H1 (cell line): ENCODE data around the gene MICU1. TPM values are rescaled to one million over a fixed set of nuclear protein-coding genes. Genes with fewer than 3 reads are reported as not detected.
A peak's percentile ranks its signal among the peaks of the same experiment; 100 is the strongest.

ENCODE experiments used
- CTCF ChIA-PET: fragments of 300-600 bp; sonication (Branson Sonifier 250); formaldehyde crosslinking; loops from one replicate; lab custom pipeline; 2021; ENCODE audit not compliant: partially characterized antibody; lab: Charles Lee
- POLR2A ChIA-PET: fragments of 300-600 bp; sonication (Branson Sonifier 250); formaldehyde crosslinking; loops from one replicate; lab custom pipeline; 2021; ENCODE audit warnings: inconsistent platforms; ENCODE audit not compliant: partially characterized antibody; lab: Charles Lee
- DNase-seq, 2 experiments: peaks; one replicate each; pipeline versions ENCODE4 v3.0.0 to v3.0.0-alpha.2; 2010 to 2022; ENCODE audit warnings: low spot score in 2 of 2, low read depth in 1 of 2, mixed read lengths in 1 of 2
- FAIRE-seq: peaks from 2 replicates; lab custom pipeline; 2011; peaks lifted over from hg19 to GRCh38; lab: Jason Lieb, UNC
- H2AFZ ChIP-seq: 2 replicates; pipeline ENCODE4 v1.8.1; 2012; ENCODE audit warnings: low read length, inconsistent platforms
- H2AK5ac ChIP-seq: 2 replicates; pipeline ENCODE4 v1.6.1; 2013; ENCODE audit warnings: low read depth, low read length
- H2BK120ac ChIP-seq: replicated peaks from 2 replicates; pipeline ENCODE3; 2013; ENCODE audit warnings: low read depth, low read length, inconsistent platforms
- H2BK12ac ChIP-seq: 2 replicates; pipeline ENCODE4 v1.6.1; 2013; ENCODE audit warnings: low read depth, low read length
- H2BK15ac ChIP-seq: 2 replicates; pipeline ENCODE4 v1.6.1; 2013; ENCODE audit warnings: low read length
- H2BK20ac ChIP-seq: 2 replicates; pipeline ENCODE4 v1.6.1; 2013; ENCODE audit warnings: low read length
- H2BK5ac ChIP-seq: 2 replicates; pipeline ENCODE4 v1.6.1; 2013; ENCODE audit warnings: low read depth, low read length
- H3K14ac ChIP-seq: 2 replicates; pipeline ENCODE4 v1.6.1; 2013; ENCODE audit warnings: inconsistent platforms; ENCODE audit not compliant: insufficient read length
- H3K18ac ChIP-seq: 2 replicates; pipeline ENCODE4 v1.6.1; 2013; ENCODE audit warnings: low read length; ENCODE audit errors: extremely low read depth
- H3K23ac ChIP-seq: 2 replicates; pipeline ENCODE4 v1.6.1; 2013; ENCODE audit warnings: inconsistent platforms; ENCODE audit not compliant: insufficient read length
- H3K23me2 ChIP-seq: 2 replicates; pipeline ENCODE4 v1.6.1; 2013; ENCODE audit warnings: low read depth, low read length
- H3K27ac ChIP-seq: 2 replicates; pipeline ENCODE4 v1.6.1; 2011; ENCODE audit warnings: low read depth, low read length, inconsistent platforms
- H3K27me3 ChIP-seq, 4 experiments: replicated peaks in 1 of 4; 1 replicate in 1 of 4; 2 replicates in 3 of 4; pipeline versions ENCODE4 v1.6.1 to v1.8.1; 2011 to 2013; ENCODE audit warnings: low read length in 3 of 4, mild to moderate bottlenecking in 3 of 4, inconsistent platforms in 2 of 4, mixed read lengths in 2 of 4, moderate library complexity in 1 of 4; ENCODE audit not compliant: control insufficient read depth in 3 of 4, insufficient read depth in 3 of 4; ENCODE audit errors: extremely low read depth in 1 of 4
- H3K36me3 ChIP-seq, 4 experiments: 2 replicates each; pipeline versions ENCODE4 v1.6.1 to v1.8.1; 2011 to 2013; ENCODE audit warnings: mild to moderate bottlenecking in 4 of 4, low read length in 3 of 4, moderate library complexity in 2 of 4, control low read depth in 1 of 4, inconsistent platforms in 1 of 4; ENCODE audit not compliant: insufficient read depth in 4 of 4, control insufficient read depth in 2 of 4
- H3K4ac ChIP-seq: replicated peaks from 2 replicates; pipeline ENCODE3; 2013; ENCODE audit warnings: low read length, low read depth, mixed read lengths, inconsistent platforms; ENCODE audit not compliant: insufficient read length
- H3K4me1 ChIP-seq, 4 experiments: replicated peaks in 1 of 4; 1 replicate in 1 of 4; 2 replicates in 3 of 4; pipeline versions ENCODE4 v1.6.1 to v1.8.1; 2011 to 2013; ENCODE audit warnings: low read length in 3 of 4, inconsistent platforms in 2 of 4, mixed read lengths in 1 of 4; ENCODE audit not compliant: insufficient read depth in 4 of 4, control insufficient read depth in 3 of 4
- H3K4me2 ChIP-seq, 2 experiments: 2 replicates each; pipeline versions ENCODE4 v1.6.1 to v1.8.1; 2011 to 2013; ENCODE audit warnings: low read depth in 2 of 2, low read length in 2 of 2, control low read depth in 1 of 2, inconsistent platforms in 1 of 2, mild to moderate bottlenecking in 1 of 2; ENCODE audit not compliant: insufficient read depth in 1 of 2
- H3K4me3 ChIP-seq, 4 experiments: fragments of 200-600, 300-600 bp in 1 of 4; sonication (generic), shearing (Covaris generic), sonication (Bioruptor Twin) in 1 of 4; 2 replicates each; pipeline versions ENCODE4 v1.5.1 to v1.8.1; 2011 to 2016; ENCODE audit warnings: low read length in 4 of 4, low read depth in 3 of 4, control low read depth in 2 of 4, inconsistent platforms in 2 of 4, mild to moderate bottlenecking in 2 of 4, mixed read lengths in 1 of 4, moderate library complexity in 1 of 4; ENCODE audit not compliant: insufficient read depth in 2 of 4; ENCODE audit errors: extremely low read depth in 1 of 4
- H3K56ac ChIP-seq: replicated peaks from 2 replicates; pipeline ENCODE3; 2013; ENCODE audit warnings: low read depth, mild to moderate bottlenecking, mixed read lengths, low read length, inconsistent platforms; ENCODE audit not compliant: insufficient read length
- H3K79me1 ChIP-seq: 2 replicates; pipeline ENCODE4 v1.6.1; 2013; ENCODE audit warnings: low read depth, low read length, control low read depth
- H3K79me2 ChIP-seq, 2 experiments: 2 replicates each; pipeline versions ENCODE4 v1.6.1 to v1.8.1; 2012 to 2013; ENCODE audit warnings: low read length in 2 of 2, mild to moderate bottlenecking in 2 of 2, inconsistent platforms in 1 of 2; ENCODE audit not compliant: insufficient read depth in 2 of 2, control insufficient read depth in 1 of 2
- H3K9ac ChIP-seq, 4 experiments: replicated peaks in 1 of 4; 1 replicate in 1 of 4; 2 replicates in 3 of 4; pipeline versions ENCODE4 v1.6.1 to v1.8.1; 2011 to 2013; ENCODE audit warnings: low read depth in 3 of 4, low read length in 3 of 4, control low read depth in 2 of 4, mild to moderate bottlenecking in 2 of 4, moderate library complexity in 2 of 4, inconsistent platforms in 1 of 4; ENCODE audit errors: extremely low read depth in 1 of 4
- H3K9me3 ChIP-seq, 2 experiments: 2 replicates each; pipeline versions ENCODE4 v1.6.1 to v1.8.1; 2012 to 2013; ENCODE audit warnings: mild to moderate bottlenecking in 2 of 2, moderate library complexity in 2 of 2, control low read depth in 1 of 2, inconsistent platforms in 1 of 2, low read depth in 1 of 2, low read length in 1 of 2, mixed read lengths in 1 of 2; ENCODE audit not compliant: insufficient read depth in 2 of 2
- H4K20me1 ChIP-seq, 2 experiments: replicated peaks in 1 of 2; 2 replicates each; pipeline versions ENCODE3 to v1.8.1; 2011 to 2013; ENCODE audit warnings: inconsistent platforms in 2 of 2, low read length in 2 of 2, mild to moderate bottlenecking in 1 of 2; ENCODE audit not compliant: insufficient read depth in 2 of 2, control insufficient read depth in 1 of 2
- H4K5ac ChIP-seq: 2 replicates; pipeline ENCODE4 v1.6.1; 2013; ENCODE audit warnings: low read length, low read depth, mixed read lengths, inconsistent platforms; ENCODE audit not compliant: insufficient read length
- H4K8ac ChIP-seq: 2 replicates; pipeline ENCODE4 v1.8.0; 2013; ENCODE audit warnings: mild to moderate bottlenecking, moderate library complexity, low read length, inconsistent platforms; ENCODE audit not compliant: insufficient read depth; ENCODE audit errors: extremely low read depth
- H4K91ac ChIP-seq: replicated peaks from 2 replicates; pipeline ENCODE3; 2013; ENCODE audit warnings: low read length, mixed read lengths, inconsistent platforms; ENCODE audit not compliant: insufficient read length
- BACH1 ChIP-seq: IDR thresholded peaks from 2 replicates; pipeline ENCODE4 v1.6.1; 2012; ENCODE audit warnings: low read length, improper control_type of control experiment
- BRCA1 ChIP-seq: IDR thresholded peaks from 2 replicates; pipeline ENCODE4 v1.6.1; 2012; ENCODE audit warnings: low read depth, low read length, improper control_type of control experiment
- CBX5 ChIP-seq: fragments of 300-800, 300-1000 bp; sonication (generic); IDR thresholded peaks from 2 replicates; pipeline ENCODE4 v1.7.1; 2016; ENCODE audit warnings: antibody characterized with exemption, low read length, low read depth
- CBX8 ChIP-seq: fragments of 300-800, 300-1000 bp; sonication (generic); IDR thresholded peaks from 2 replicates; pipeline ENCODE4 v1.7.1; 2016; ENCODE audit warnings: low read depth, low read length, borderline replicate concordance
- CHD1 ChIP-seq: IDR thresholded peaks from 2 replicates; pipeline ENCODE4 v1.6.1; 2012; ENCODE audit warnings: low read depth, low read length, improper control_type of control experiment
- CREB1 ChIP-seq: IDR thresholded peaks from 2 replicates; pipeline ENCODE4 v1.6.1; 2012; ENCODE audit warnings: inconsistent platforms
- EGR1 ChIP-seq: IDR thresholded peaks from 2 replicates; pipeline ENCODE4 v1.6.1; 2011; ENCODE audit warnings: low read depth, low read length, borderline replicate concordance
- GABPA ChIP-seq: IDR thresholded peaks from 2 replicates; pipeline ENCODE4 v1.6.1; 2011; ENCODE audit warnings: mild to moderate bottlenecking, low read length, moderate library complexity, borderline replicate concordance; ENCODE audit not compliant: insufficient read depth
- KDM5A ChIP-seq: fragments of 200-600 bp; IDR thresholded peaks from 2 replicates; pipeline ENCODE4 v1.7.1; 2012; ENCODE audit warnings: mild to moderate bottlenecking, low read length, inconsistent platforms, mixed read lengths
- MAX ChIP-seq: IDR thresholded peaks from 2 replicates; pipeline ENCODE4 v1.6.1; 2012; ENCODE audit warnings: inconsistent platforms
- RBBP5 ChIP-seq: IDR thresholded peaks from 2 replicates; pipeline ENCODE4 v1.7.1; 2012; ENCODE audit warnings: low read depth, mild to moderate bottlenecking, inconsistent platforms, low read length, moderate library complexity, borderline replicate concordance
- RNF2 ChIP-seq: fragments of 200-900, 300-1000 bp; sonication (generic); IDR thresholded peaks from 2 replicates; pipeline ENCODE4 v1.7.1; 2016; ENCODE audit warnings: borderline replicate concordance, low read depth, mild to moderate bottlenecking, antibody characterized with exemption, low read length; ENCODE audit not compliant: poor library complexity, severe bottlenecking; ENCODE audit errors: missing control alignments
- RXRA ChIP-seq: IDR thresholded peaks from 2 replicates; pipeline ENCODE4 v1.6.1; 2011; ENCODE audit warnings: low read depth, mild to moderate bottlenecking, low read length, moderate library complexity; ENCODE audit not compliant: insufficient read depth
- SP2 ChIP-seq: IDR thresholded peaks from 2 replicates; pipeline ENCODE4 v1.6.1; 2012; ENCODE audit warnings: mild to moderate bottlenecking, low read length, inconsistent platforms
- ZNF274 ChIP-seq: IDR thresholded peaks from 2 replicates; pipeline ENCODE4 v1.7.0; 2012; ENCODE audit warnings: low read length, borderline replicate concordance; ENCODE audit errors: extremely low read depth
- WGBS, 2 experiments: shearing (Covaris generic) in 1 of 2; methylation state at CpG; one replicate each; pipeline versions ENCODE4 v1.1.6 to v1.1.7; 2013 to 2015; ENCODE audit warnings: low lambda C conversion rate in 2 of 2, mixed read lengths in 2 of 2, inconsistent platforms in 1 of 2, low coverage in 1 of 2, missing lambda C conversion rate in 1 of 2; ENCODE audit not compliant: insufficient replicate concordance in 2 of 2, insufficient coverage in 1 of 2, insufficient read length in 1 of 2; ENCODE audit errors: extremely low coverage in 1 of 2, missing lambda C conversion rate in 1 of 2; 5-methylcytosine and 5-hydroxymethylcytosine counted together
- polyA plus RNA-seq, 7 experiments: library from polyadenylated mRNA; depleted of rRNA in 3 of 7; stranded (reverse) in 5 of 7; unstranded in 2 of 7; fragments of >200 nt in 5 of 7; fragments of 200-250 nt in 2 of 7; gene quantifications; 1 replicate in 5 of 7; 2 replicates in 1 of 7; 4 replicates in 1 of 7; pipeline versions ENCODE4 v1.2.1 to v1.2.3, GENCODE V29; 2011 to 2013; ENCODE audit warnings: missing spikeins in 2 of 7, mixed read lengths in 2 of 7
- total RNA-seq: library from RNA; stranded (reverse); fragmentation: NEBNext Ultra II Directional; extraction: Animal tissue kit (Norgen Biotek cat#: 25700); gene quantifications from 2 replicates; pipeline ENCODE4 v1.2.1, GENCODE V29; 2021

Gene MICU1
- total and polyA plus RNA-seq, 2 of the 8 experiments (the other 6 are each of a cell fraction or from before 2014, with no cell fraction given): 18.0 to 36.7 TPM

- POLR2A ChIA-PET: interaction anchor here (0.7 to 39.2 kb wide), 15 partner anchors 8 to 106 kb away, joined by 3 to 895 read pairs (median 11); partner anchors contain the start of genes ANAPC16, ASCC1 and DDIT4
- H2BK15ac ChIP-seq: peak overlapping the region; percentile 5; the same call in 1 of the 2 replicates
- H3K18ac ChIP-seq: peak overlapping the region; percentile 84
- H3K4ac ChIP-seq: peak overlapping the region; percentile 61
- H2BK12ac ChIP-seq: peak overlapping the region; percentile 95
- CTCF ChIA-PET: interaction anchor here (0.6 to 4.2 kb wide), 17 partner anchors 9 to 366 kb away, joined by 3 to 33 read pairs (median 4); no protein-coding TSS in a partner anchor
- H3K9me3 ChIP-seq: no peaks in the 10 kb centered on the region; a peak in 1 of 4 replicates
- no peak overlapping the region for H3K4me3 ChIP-seq
- H4K20me1 ChIP-seq: no peaks in the 10 kb centered on the region
- no peak overlapping the region for H3K9ac ChIP-seq
- H2BK20ac ChIP-seq: peak overlapping the region; percentile 94
- 0 out of 2 replicates have a peak overlapping the region, but pooled peaks have one; percentile 26 for H2AFZ ChIP-seq
- H3K79me1 ChIP-seq: no peaks in the 10 kb centered on the region
- no peaks in the 10 kb centered on the region for H3K79me2 ChIP-seq
- H3K23me2 ChIP-seq: no peaks in the 10 kb centered on the region; the same call in 1 of the 2 replicates
- H4K8ac ChIP-seq: no peak overlapping the region
- H4K91ac ChIP-seq: peak overlapping the region; percentile 56
- no peak overlapping the region for H3K27ac ChIP-seq
- peak overlapping the region; percentile 58; the same call in 1 of the 2 replicates for H2BK5ac ChIP-seq
- H2AK5ac ChIP-seq: peak overlapping the region; percentile 88; the same call in 1 of the 2 replicates
- peaks cover 16 to 34% (median 26%) of the 10 kb centered on the region in 4 experiments for H3K4me1 ChIP-seq
- no peak overlapping the region for H3K56ac ChIP-seq
- no peaks in the 10 kb centered on the region for H3K36me3 ChIP-seq
- H2BK120ac ChIP-seq: no peak overlapping the region
- DNase-seq: no peak
- no peak overlapping the region for H3K23ac ChIP-seq
- no peak overlapping the region for H4K5ac ChIP-seq
- WGBS, 2 experiments: 97% methylated on average over 3 of the region's 3 CpGs; no CpG with 5 or more reads in 1 of the 2 experiments
- no peak overlapping the region for H3K14ac ChIP-seq
- no peak overlapping the region; a peak in 1 of 4 replicates for H3K4me2 ChIP-seq
- no peaks in the 10 kb centered on the region for H3K27me3 ChIP-seq
- no peak for FAIRE-seq
- TF ChIP-seq BRCA1 (no peak), ZNF274 (no peak), RXRA (no peak), MAX (no peak), CREB1 (no peak), CBX8 (no peak), GABPA (no peak), CBX5 (no peak), BACH1 (no peak), SP2 (no peak), EGR1 (no peak), RNF2 (no peak), CHD1 (no peak), RBBP5 (no peak), KDM5A (no peak)
Observed at GRCh38 chr10:72322030-72322279, 303.9 kb downstream of the MICU1 start.
